H4 (cell line): ENCODE results near the gene SOWAHD. TPM values are rescaled to one million over a fixed set of nuclear protein-coding genes. Genes with fewer than 3 reads are reported as not detected.

Experiments
- total RNA-seq: library from RNA; depleted of rRNA; stranded (reverse); fragments of >200 nt; shearing (Covaris generic); gene quantifications from 2 replicates; pipeline ENCODE4 v1.2.3, GENCODE V29; 2014; rRNA removed

The SOWAHD gene
- total RNA-seq, 1 experiment from 2014 or later = 0.10 TPM

Other genes starting within 250 kb of the SOWAHD start
- gene STEEP1, start 193.2 kb upstream of the SOWAHD start, total RNA-seq = 49.7 and 62.8 TPM in 2 replicates
- 37.5 and 52.1 TPM in 2 replicates for gene UBE2A, start 184.0 kb upstream of the SOWAHD start, total RNA-seq
- 5.5 and 9.1 TPM in 2 replicates for gene NKRF, start 152.2 kb upstream of the SOWAHD start, total RNA-seq
- gene SEPTIN6, start 65.4 kb upstream of the SOWAHD start, total RNA-seq = 21.3 and 28.0 TPM in 2 replicates
- gene RPL39, start 33.0 kb downstream of the SOWAHD start, total RNA-seq = 7,124 and 8,669 TPM in 2 replicates
- gene UPF3B, start 94.4 kb downstream of the SOWAHD start, total RNA-seq = 1.5 and 3.7 TPM in 2 replicates
- gene RNF113A, start 113.1 kb downstream of the SOWAHD start, total RNA-seq = 27.4 and 27.5 TPM in 2 replicates
- gene NDUFA1, start 113.2 kb downstream of the SOWAHD start, total RNA-seq = 163 and 188 TPM in 2 replicates
- gene AKAP14, start 137.3 kb downstream of the SOWAHD start, total RNA-seq = not detected in 2 replicates
- 3.1 and 3.5 TPM in 2 replicates for gene NKAP, start 185.2 kb downstream of the SOWAHD start, total RNA-seq